Lower lobe of right lung (tissue), 2 donors: ENCODE measurements around the gene GNAI1. TPM values are rescaled to one million over a fixed set of nuclear protein-coding genes. Genes with fewer than 3 reads are reported as not detected.

Experiments used
- ATAC-seq, 2 donors: fragments of 200-7000 bp; cut with Tn5 transposase; one replicate each; pipeline ENCODE4 v1.9.1; 2020 to 2022; ENCODE audit warnings: mild to moderate bottlenecking in 2 of 2, moderate library complexity in 2 of 2
- DNase-seq: peaks from one replicate; pipeline ENCODE4 v3.0.0-alpha.2; 2020
- H3K27ac ChIP-seq: fragments of 200-600 bp; one replicate; pipeline ENCODE4 v1.8.0; 2022
- H3K27me3 ChIP-seq: fragments of 200-600 bp; one replicate; pipeline ENCODE4 v1.8.0; 2022; ENCODE audit warnings: low read depth
- H3K36me3 ChIP-seq: fragments of 200-600 bp; one replicate; pipeline ENCODE4 v1.8.0; 2022; ENCODE audit warnings: mild to moderate bottlenecking
- H3K4me1 ChIP-seq: fragments of 200-600 bp; one replicate; pipeline ENCODE4 v1.8.0; 2022
- H3K4me3 ChIP-seq: fragments of 200-600 bp; one replicate; pipeline ENCODE4 v1.8.0; 2022; ENCODE audit warnings: mild to moderate bottlenecking
- H3K9me3 ChIP-seq: fragments of 200-600 bp; one replicate; pipeline ENCODE4 v1.8.0; 2022
- CTCF ChIP-seq: fragments of 200-600 bp; IDR thresholded peaks from one replicate; pipeline ENCODE4 v1.8.0; 2022; ENCODE audit warnings: antibody characterized with exemption, mild to moderate bottlenecking
- intact Hi-C: fragments of 100-400 bp; cut with DNase I; formaldehyde crosslinking; loops from one replicate; pipeline ENCODE4 v1.11.0; 2022
- total RNA-seq: library from RNA; stranded (reverse); fragmentation: NEBNext Ultra II Directional; extraction: Animal tissue kit (Norgen Biotek cat#: 25700); gene quantifications from one replicate; pipeline ENCODE4 v1.2.1, GENCODE V29; 2021
- donor health status: DM: no; HTN: yes; CAD: no; lungs with severe emphysema.

The GNAI1 gene
- total RNA-seq, 1 donor from 2014 or later, result 32.1 TPM

- no peak for TF ChIP-seq CTCF
- Histone ChIP-seq H3K27me3 (no peaks in the 10 kb centered on the region), H3K36me3 (no peaks in the 10 kb centered on the region), H3K9me3 (no peaks in the 10 kb centered on the region), H3K4me1 (peaks cover 12% of the 10 kb centered on the region), H3K27ac (no peak overlapping the region), H3K4me3 (no peak overlapping the region)
- DNase-seq, result no peak
- ATAC-seq, result no peak
- intact Hi-C loops, result no loop called here
These were observed 28.8 kb upstream of the GNAI1 start for GRCh38 chr7:80105701-80106408.

GRCh38 chr7:80106498-80107113 is 28.0 kb upstream of the GNAI1 start:
- ATAC-seq (no peak), DNase-seq (no peak)
- intact Hi-C loops, result no loop called here
- TF ChIP-seq CTCF, result no peak
- Histone ChIP-seq H3K9me3 (no peaks in the 10 kb centered on the region), H3K4me1 (peaks cover 12% of the 10 kb centered on the region), H3K4me3 (no peak overlapping the region), H3K27me3 (no peaks in the 10 kb centered on the region), H3K27ac (no peak overlapping the region), H3K36me3 (no peaks in the 10 kb centered on the region)

GRCh38 chr7:80107278-80107677 is 27.4 kb upstream of the GNAI1 start:
- Histone ChIP-seq H3K27ac (no peak overlapping the region), H3K27me3 (no peaks in the 10 kb centered on the region), H3K9me3 (no peaks in the 10 kb centered on the region), H3K4me1 (peaks cover 12% of the 10 kb centered on the region), H3K36me3 (no peaks in the 10 kb centered on the region), H3K4me3 (no peak overlapping the region)
- no peak for TF ChIP-seq CTCF
- no peak for ATAC-seq
- no peak for DNase-seq
- intact Hi-C loops, result no loop called here

GRCh38 chr7:80110376-80110775 is 24.3 kb upstream of the GNAI1 start:
- TF ChIP-seq CTCF, result no peak
- ATAC-seq, result no peak
- Histone ChIP-seq H3K27ac (no peak overlapping the region), H3K36me3 (no peaks in the 10 kb centered on the region), H3K4me1 (peaks cover 12% of the 10 kb centered on the region), H3K27me3 (no peaks in the 10 kb centered on the region), H3K9me3 (no peaks in the 10 kb centered on the region), H3K4me3 (no peak overlapping the region)
- DNase-seq, result no peak
- intact Hi-C loops, result no loop called here

GRCh38 chr7:80114159-80114558 is 20.5 kb upstream of the GNAI1 start:
- Histone ChIP-seq H3K27me3 (no peaks in the 10 kb centered on the region), H3K4me1 (no peaks in the 10 kb centered on the region), H3K27ac (no peak overlapping the region), H3K4me3 (no peak overlapping the region), H3K9me3 (no peaks in the 10 kb centered on the region), H3K36me3 (no peaks in the 10 kb centered on the region)
- no peak for DNase-seq
- TF ChIP-seq CTCF, result no peak
- ATAC-seq, result no peak
- intact Hi-C loops, result no loop called here
